GM21526 (cell line): ENCODE data around the gene KLK6.

Experiments used
- ATAC-seq: cut with Tn5 transposase; IDR thresholded peaks from one replicate; pipeline ENCODE4 v1.9.1; 2021; ENCODE audit warnings: moderate library complexity; ENCODE audit not compliant: unreplicated experiment, low FRiP score

KLK6 gene

GRCh38 chr19:50912727-50913716 is 56.4 kb downstream of the KLK6 start:
- no peak for ATAC-seq

GRCh38 chr19:50912102-50912599 is 57.2 kb downstream of the KLK6 start:
- ATAC-seq = no peak

GRCh38 chr19:50911206-50912101 is 57.9 kb downstream of the KLK6 start, which contains the start of gene KLK4:
Gene KLK4, minus strand, starts transcription at chr19:50911395. Its CDS starts 657 bp downstream, at chr19:50910738.
- ATAC-seq = no peak

GRCh38 chr19:50910722-50911121 is 58.7 kb downstream of the KLK6 start:
- ATAC-seq = no peak

GRCh38 chr19:50909240-50910070 is 59.9 kb downstream of the KLK6 start:
- ATAC-seq = no peak
